ENCODE results near the gene PM20D1. TPM values are rescaled to one million over a fixed set of nuclear protein-coding genes. Genes with fewer than 3 reads are reported as not detected.

Gene PM20D1
- total and polyA plus RNA-seq, 2 experiments from 2014 or later: 0.08 TPM; not detected in 1

GRCh38 chr1:205840146-205840923 lies 9.6 kb downstream of the PM20D1 start:
- no peaks in the 10 kb centered on the region for H4K20me1 ChIP-seq (ENCODE audit: insufficient read depth, poor library complexity, severe bottlenecking)
- no peak overlapping the region for H3K27ac ChIP-seq
- no peak for TF ChIP-seq CTCF (IDR thresholded peaks at IDR 0.05; ENCODE audit: poor library complexity)
- TF ChIP-seq EZH2 (IDR thresholded peaks at IDR 0.05; ENCODE audit: borderline replicate concordance): no peak
- TF ChIP-seq EZH2phosphoT487 (IDR thresholded peaks at IDR 0.05; ENCODE audit: low read depth, severe bottlenecking, unreplicated experiment): no peak
- no peaks in the 10 kb centered on the region for H3K9me3 ChIP-seq (ENCODE audit: low read depth)
- no peak overlapping the region for H3K4me3 ChIP-seq
- H3K79me2 ChIP-seq: no peaks in the 10 kb centered on the region
- H3K36me3 ChIP-seq (replicated peaks; ENCODE audit: insufficient read depth, low read depth): no peaks in the 10 kb centered on the region
- no peaks in the 10 kb centered on the region for H3K27me3 ChIP-seq
- no peak overlapping the region for H2AFZ ChIP-seq
- no peak overlapping the region for H3K4me2 ChIP-seq
- no peaks in the 10 kb centered on the region for H3K9me2 ChIP-seq (replicated peaks; ENCODE audit: insufficient read depth)
- no peaks in the 10 kb centered on the region for H3K4me1 ChIP-seq (ENCODE audit: insufficient read depth)
- no peak for DNase-seq (ENCODE audit: low spot score)
- 74% methylated on average over 4 of the region's 4 CpGs for WGBS (ENCODE audit: low lambda C conversion rate, missing lambda C conversion rate)

- no peaks in the 10 kb centered on the region for H3K4me1 ChIP-seq (ENCODE audit: insufficient read depth)
- WGBS (ENCODE audit: low lambda C conversion rate, missing lambda C conversion rate): 98% methylated on average over 7 of the region's 7 CpGs
- H3K27me3 ChIP-seq: no peaks in the 10 kb centered on the region
- no peaks in the 10 kb centered on the region for H3K79me2 ChIP-seq
- no peaks in the 10 kb centered on the region for H3K9me2 ChIP-seq (replicated peaks; ENCODE audit: insufficient read depth)
- H3K27ac ChIP-seq: no peak overlapping the region
- no peak overlapping the region for H2AFZ ChIP-seq
- no peaks in the 10 kb centered on the region for H4K20me1 ChIP-seq (ENCODE audit: insufficient read depth, poor library complexity, severe bottlenecking)
- no peaks in the 10 kb centered on the region for H3K36me3 ChIP-seq (replicated peaks; ENCODE audit: insufficient read depth, low read depth)
- H3K4me2 ChIP-seq: no peak overlapping the region
- no peak for DNase-seq (ENCODE audit: low spot score)
- no peak for TF ChIP-seq EZH2phosphoT487 (IDR thresholded peaks at IDR 0.05; ENCODE audit: low read depth, severe bottlenecking, unreplicated experiment)
- TF ChIP-seq CTCF (IDR thresholded peaks at IDR 0.05; ENCODE audit: poor library complexity): no peak
- TF ChIP-seq EZH2 (IDR thresholded peaks at IDR 0.05; ENCODE audit: borderline replicate concordance): no peak
- no peaks in the 10 kb centered on the region for H3K9me3 ChIP-seq (ENCODE audit: low read depth)
- H3K4me3 ChIP-seq: no peak overlapping the region
Measured at GRCh38 chr1:205837382-205837970, 12.5 kb downstream of the PM20D1 start.

- Histone ChIP-seq H3K4me2 (no peak overlapping the region), H3K79me2 (no peaks in the 10 kb centered on the region), H3K36me3 (replicated peaks; ENCODE audit: insufficient read depth, low read depth) (no peaks in the 10 kb centered on the region), H3K9me3 (ENCODE audit: low read depth) (no peaks in the 10 kb centered on the region), H4K20me1 (ENCODE audit: insufficient read depth, poor library complexity, severe bottlenecking) (no peaks in the 10 kb centered on the region), H3K9me2 (replicated peaks; ENCODE audit: insufficient read depth) (no peaks in the 10 kb centered on the region), H3K27ac (no peak overlapping the region), H3K4me3 (no peak overlapping the region), H3K27me3 (no peaks in the 10 kb centered on the region), H3K4me1 (ENCODE audit: insufficient read depth) (no peaks in the 10 kb centered on the region), H2AFZ (no peak overlapping the region)
- TF ChIP-seq EZH2 (IDR thresholded peaks at IDR 0.05; ENCODE audit: borderline replicate concordance): no peak
- no peak for TF ChIP-seq EZH2phosphoT487 (IDR thresholded peaks at IDR 0.05; ENCODE audit: low read depth, severe bottlenecking, unreplicated experiment)
- no peak for TF ChIP-seq CTCF (IDR thresholded peaks at IDR 0.05; ENCODE audit: poor library complexity)
- DNase-seq (ENCODE audit: low spot score): no peak
- WGBS (ENCODE audit: low lambda C conversion rate, missing lambda C conversion rate): 89% methylated on average over 4 of the region's 4 CpGs
Measured at GRCh38 chr1:205834751-205835150, 15.2 kb downstream of the PM20D1 start.
